ENCODE measurements around the gene RPS15.
A peak's percentile ranks its signal among the peaks of the same experiment; 100 is the strongest.

RPS15 gene

DNA sequence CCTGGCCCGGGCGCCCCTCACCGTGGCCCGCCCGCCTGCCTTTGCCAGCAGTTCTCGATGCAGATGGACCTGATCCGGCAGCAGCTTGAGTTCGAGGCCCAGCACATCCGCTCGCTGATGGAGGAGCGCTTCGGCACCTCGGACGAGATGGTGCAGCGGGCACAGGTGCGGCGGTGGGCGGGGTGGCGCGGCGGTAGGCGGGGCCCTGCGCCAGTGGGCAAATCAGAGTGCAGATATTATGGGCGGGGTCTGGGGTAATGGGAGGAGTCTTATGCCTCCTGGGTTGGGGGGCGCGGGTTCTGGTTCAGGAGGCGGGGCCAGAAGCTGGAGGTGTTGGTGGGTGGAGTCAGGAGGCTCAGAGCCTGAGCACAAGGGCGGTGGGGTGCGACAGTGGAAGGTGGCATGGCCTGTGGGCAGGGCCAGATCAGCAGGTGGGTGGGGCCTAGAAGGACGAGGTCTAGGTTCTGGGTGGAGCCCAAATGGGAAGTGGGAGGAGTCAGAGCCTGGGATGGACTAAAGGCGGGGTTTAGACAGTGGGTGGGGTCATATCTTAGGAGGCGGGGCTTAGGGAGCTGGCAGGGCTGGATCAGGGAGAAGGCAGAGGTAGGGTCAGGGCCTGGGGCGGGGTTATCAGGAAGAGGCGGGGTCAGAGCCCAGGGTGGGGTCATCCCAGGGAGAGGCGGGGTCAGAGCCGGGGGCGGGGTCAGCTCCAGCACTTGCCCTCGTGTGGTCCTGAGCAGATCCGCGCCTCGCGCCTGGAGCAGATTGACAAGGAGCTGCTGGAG, 17.3 kb downstream of the RPS15 start:
- Mint-ChIP-seq H3K4me3 (peak overlapping the region; percentile 54), H3K9me3 (no peaks in the 10 kb centered on the region), H3K36me3 (ENCODE audit: low read depth) (no peaks in the 10 kb centered on the region), H3K27ac (peak overlapping the region; percentile 49), H3K4me1 (ENCODE audit: low read depth) (peaks cover 8% of the 10 kb centered on the region), H3K27me3 (ENCODE audit: low read depth) (peaks cover 49% of the 10 kb centered on the region)
- DNase-seq (ENCODE audit: low spot score), result peak; percentile 47

DNA sequence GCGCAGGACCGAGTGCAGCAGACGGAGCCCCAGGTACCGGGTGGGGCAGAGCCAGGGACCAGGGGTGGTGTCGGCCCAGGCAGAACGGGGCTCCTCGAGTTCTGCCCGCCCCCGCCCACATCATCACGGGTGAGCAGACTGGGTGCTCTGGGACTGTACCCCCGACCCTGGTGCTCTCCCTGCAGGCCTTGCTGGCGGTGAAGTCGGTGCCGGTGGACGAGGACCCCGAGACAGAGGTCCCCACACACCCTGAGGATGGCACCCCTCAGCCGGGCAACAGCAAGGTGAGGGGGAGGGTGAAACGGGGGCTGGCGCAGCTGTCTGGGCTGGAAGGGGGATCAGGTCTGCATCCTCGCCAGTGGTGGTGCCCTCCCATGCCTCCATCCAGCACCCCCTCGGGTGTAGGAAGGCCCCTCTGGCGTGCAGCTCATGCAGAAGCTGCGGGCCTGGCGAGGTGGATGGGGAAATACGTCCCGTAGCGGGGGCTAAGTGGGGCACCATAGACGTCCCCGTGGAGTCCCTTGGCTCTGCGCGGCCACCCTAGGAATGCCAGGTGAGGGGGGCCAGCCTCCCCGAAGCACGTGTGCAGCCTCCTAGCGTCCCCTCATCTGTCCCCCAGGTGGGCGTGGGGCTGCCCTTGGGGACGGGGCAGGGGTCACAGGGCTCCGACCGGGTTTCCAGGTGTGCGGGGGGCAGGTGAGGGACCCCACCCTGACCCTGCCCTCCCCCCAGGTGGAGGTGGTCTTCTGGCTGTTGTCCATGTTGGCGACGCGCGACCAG, 18.1 kb downstream of the RPS15 start:
- Mint-ChIP-seq H3K27ac (no peak overlapping the region), H3K36me3 (ENCODE audit: low read depth) (no peaks in the 10 kb centered on the region), H3K4me1 (ENCODE audit: low read depth) (peaks cover 6% of the 10 kb centered on the region), H3K27me3 (ENCODE audit: low read depth) (peaks cover 42% of the 10 kb centered on the region), H3K4me3 (no peak overlapping the region), H3K9me3 (no peaks in the 10 kb centered on the region)
- DNase-seq (ENCODE audit: low spot score), result no peak

DNA sequence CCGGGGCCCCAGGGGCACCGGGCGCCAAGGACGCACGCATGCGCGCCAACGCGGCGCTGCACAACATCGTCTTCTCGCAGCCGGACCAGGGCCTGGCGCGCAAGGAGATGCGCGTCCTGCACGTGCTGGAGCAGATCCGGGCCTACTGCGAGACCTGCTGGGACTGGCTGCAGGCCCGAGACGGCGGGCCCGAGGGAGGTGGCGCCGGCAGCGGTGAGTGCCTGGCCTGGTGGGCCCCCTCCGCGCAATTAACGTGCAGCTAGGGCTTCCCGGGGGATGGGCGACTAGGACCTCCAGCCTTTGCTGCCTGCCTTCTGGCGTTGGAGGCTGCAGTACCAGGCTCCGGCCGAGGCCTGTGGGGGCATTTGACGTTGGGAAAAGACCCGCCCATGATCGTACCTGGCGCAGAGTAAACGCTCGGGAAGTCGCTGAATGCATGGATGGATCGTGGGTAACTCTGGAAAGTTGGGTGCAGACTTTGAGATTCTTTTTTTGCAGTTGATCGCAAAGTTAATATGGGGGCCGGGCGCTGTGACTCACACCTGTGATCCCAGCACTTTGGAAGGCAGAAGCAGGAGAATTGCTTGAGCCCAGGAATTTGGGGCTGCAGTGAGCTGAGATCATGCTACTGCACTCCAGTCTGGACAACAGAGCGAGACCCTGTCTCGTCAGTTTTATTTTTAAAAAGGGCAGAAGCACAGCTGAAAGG, 19.0 kb downstream of the RPS15 start:
- peaks cover 35% of the 10 kb centered on the region for H3K27me3 Mint-ChIP-seq (ENCODE audit: low read depth)
- no peaks in the 10 kb centered on the region for H3K36me3 Mint-ChIP-seq (ENCODE audit: low read depth)
- H3K4me3 Mint-ChIP-seq, result no peak overlapping the region
- DNase-seq (ENCODE audit: low spot score), result no peak
- H3K27ac Mint-ChIP-seq, result no peak overlapping the region
- H3K9me3 Mint-ChIP-seq, result no peaks in the 10 kb centered on the region
- H3K4me1 Mint-ChIP-seq (ENCODE audit: low read depth), result peaks cover 6% of the 10 kb centered on the region

GRCh38 chr19:1457892-1458291, 19.7 kb downstream of the RPS15 start:
- Mint-ChIP-seq H3K4me3 (no peak overlapping the region), H3K4me1 (ENCODE audit: low read depth) (peaks cover 6% of the 10 kb centered on the region), H3K27ac (no peak overlapping the region), H3K36me3 (ENCODE audit: low read depth) (no peaks in the 10 kb centered on the region), H3K27me3 (ENCODE audit: low read depth) (peaks cover 31% of the 10 kb centered on the region), H3K9me3 (no peaks in the 10 kb centered on the region)
- DNase-seq (ENCODE audit: low spot score), result no peak

DNA sequence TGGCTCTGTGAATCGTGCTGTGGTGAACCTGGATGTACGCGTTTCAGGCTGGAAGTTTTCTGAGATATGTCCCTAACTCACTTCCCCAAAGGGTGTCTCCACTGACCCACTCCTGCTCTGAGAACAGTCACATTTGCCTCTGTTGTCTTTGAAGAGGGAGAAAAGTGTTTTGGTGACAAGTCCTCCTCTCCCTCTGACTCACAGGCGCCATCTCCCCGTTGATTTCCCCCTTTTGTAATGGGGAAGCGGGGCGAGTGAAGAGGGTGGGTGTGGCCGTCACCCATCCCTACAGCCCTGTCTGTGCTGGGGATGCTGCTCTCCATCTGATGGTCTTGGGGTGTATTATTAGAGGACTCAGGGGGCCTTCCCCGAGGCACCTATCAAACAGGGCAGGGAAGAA, 21.3 kb downstream of the RPS15 start:
- Mint-ChIP-seq H3K36me3 (ENCODE audit: low read depth) (no peaks in the 10 kb centered on the region), H3K27me3 (ENCODE audit: low read depth) (peaks cover 24% of the 10 kb centered on the region)

DNA sequence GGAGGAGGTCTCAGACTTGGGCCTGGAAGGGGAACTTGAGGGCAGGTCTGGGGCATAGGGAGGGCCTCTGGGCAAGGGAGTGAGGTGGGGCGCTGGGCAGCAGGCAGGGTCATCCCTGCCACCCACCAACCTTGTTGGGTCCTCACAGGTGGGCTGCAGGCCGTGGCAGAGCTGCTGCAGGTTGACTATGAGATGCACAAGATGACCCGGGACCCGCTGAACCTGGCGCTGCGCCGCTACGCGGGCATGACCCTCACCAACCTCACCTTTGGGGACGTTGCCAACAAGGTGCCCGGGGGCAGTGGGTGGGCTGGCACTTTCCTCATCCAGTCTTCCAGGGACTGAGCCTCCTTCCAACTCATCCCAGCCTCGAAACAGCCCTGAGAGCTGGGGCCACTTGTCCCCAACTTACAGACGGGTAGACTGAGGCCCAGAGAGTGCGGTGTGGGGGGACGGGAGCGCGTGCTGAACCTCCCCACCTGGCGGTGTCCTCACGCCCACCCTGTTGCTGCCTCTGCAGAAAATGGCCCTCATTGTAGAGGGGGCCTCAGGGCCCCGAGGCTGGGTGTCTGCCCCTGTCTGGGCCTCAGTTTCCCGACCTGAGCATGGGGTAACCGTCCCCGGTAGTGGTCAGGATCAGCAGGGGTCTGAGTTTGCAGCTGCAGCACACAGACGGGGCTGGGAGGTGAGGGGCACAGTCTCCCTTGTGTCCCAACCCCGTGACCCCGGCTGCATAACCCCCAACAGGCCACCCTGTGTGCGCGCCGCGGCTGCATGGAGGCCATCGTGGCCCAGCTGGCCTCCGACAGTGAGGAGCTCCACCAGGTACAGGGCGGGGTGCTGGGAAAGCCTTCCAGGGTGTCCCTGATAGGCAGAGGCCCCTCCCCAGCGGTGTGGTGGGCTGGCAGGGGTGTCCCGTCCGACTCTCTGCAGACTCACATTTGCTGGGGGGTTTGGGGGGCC, 22.1 kb downstream of the RPS15 start:
- H3K36me3 Mint-ChIP-seq (ENCODE audit: low read depth), result no peaks in the 10 kb centered on the region
- H3K9me3 Mint-ChIP-seq, result no peaks in the 10 kb centered on the region
- H3K27me3 Mint-ChIP-seq (ENCODE audit: low read depth), result peaks cover 19% of the 10 kb centered on the region
- DNase-seq (ENCODE audit: low spot score), result no peak
- no peak overlapping the region for H3K4me3 Mint-ChIP-seq
- peaks cover 4% of the 10 kb centered on the region for H3K4me1 Mint-ChIP-seq (ENCODE audit: low read depth)
- H3K27ac Mint-ChIP-seq, result no peak overlapping the region

More for the DNA sequence above, 21.3 kb downstream of the RPS15 start:
- peaks cover 6% of the 10 kb centered on the region for H3K4me1 Mint-ChIP-seq (ENCODE audit: low read depth)
- DNase-seq (ENCODE audit: low spot score), result no peak
- H3K4me3 Mint-ChIP-seq, result no peak overlapping the region
- H3K27ac Mint-ChIP-seq, result no peak overlapping the region
- H3K9me3 Mint-ChIP-seq, result no peaks in the 10 kb centered on the region

- Mint-ChIP-seq H3K4me3 (no peak overlapping the region), H3K27me3 (ENCODE audit: low read depth) (peaks cover 13% of the 10 kb centered on the region)
- no peak for DNase-seq (ENCODE audit: low spot score)
These were observed 23.7 kb downstream of the RPS15 start for GRCh38 chr19:1461862-1462261.

DNA sequence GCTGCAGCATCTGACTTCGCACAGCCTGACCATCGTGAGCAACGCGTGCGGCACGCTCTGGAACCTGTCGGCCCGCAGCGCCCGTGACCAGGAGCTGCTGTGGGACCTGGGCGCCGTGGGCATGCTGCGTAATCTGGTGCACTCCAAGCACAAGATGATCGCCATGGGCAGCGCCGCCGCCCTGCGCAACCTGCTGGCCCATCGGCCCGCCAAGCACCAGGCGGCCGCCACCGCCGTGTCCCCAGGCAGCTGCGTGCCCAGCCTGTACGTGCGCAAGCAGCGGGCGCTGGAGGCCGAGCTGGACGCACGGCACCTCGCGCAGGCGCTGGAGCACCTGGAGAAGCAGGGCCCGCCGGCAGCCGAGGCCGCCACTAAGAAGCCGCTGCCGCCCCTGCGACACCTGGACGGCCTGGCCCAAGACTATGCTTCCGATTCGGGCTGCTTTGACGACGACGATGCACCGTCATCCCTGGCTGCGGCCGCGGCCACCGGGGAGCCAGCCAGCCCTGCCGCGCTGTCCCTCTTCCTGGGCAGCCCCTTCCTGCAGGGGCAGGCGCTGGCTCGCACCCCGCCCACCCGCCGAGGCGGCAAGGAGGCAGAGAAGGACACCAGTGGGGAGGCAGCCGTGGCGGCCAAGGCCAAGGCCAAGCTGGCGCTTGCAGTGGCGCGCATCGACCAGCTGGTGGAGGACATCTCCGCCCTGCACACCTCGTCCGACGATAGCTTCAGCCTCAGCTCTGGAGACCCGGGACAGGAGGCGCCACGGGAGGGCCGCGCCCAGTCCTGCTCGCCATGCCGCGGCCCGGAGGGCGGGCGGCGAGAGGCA, 27.2 kb downstream of the RPS15 start:
- H3K4me1 Mint-ChIP-seq (ENCODE audit: low read depth), result no peaks in the 10 kb centered on the region
- no peak overlapping the region for H3K27ac Mint-ChIP-seq
- DNase-seq (ENCODE audit: low spot score), result no peak
- H3K36me3 Mint-ChIP-seq (ENCODE audit: low read depth), result no peaks in the 10 kb centered on the region
- no peaks in the 10 kb centered on the region for H3K9me3 Mint-ChIP-seq
- H3K27me3 Mint-ChIP-seq (ENCODE audit: low read depth), result peaks cover 3% of the 10 kb centered on the region
- H3K4me3 Mint-ChIP-seq, result no peak overlapping the region

More at GRCh38 chr19:1461862-1462261, 23.7 kb downstream of the RPS15 start:
- Mint-ChIP-seq H3K4me1 (ENCODE audit: low read depth) (no peaks in the 10 kb centered on the region), H3K27ac (no peak overlapping the region), H3K36me3 (ENCODE audit: low read depth) (no peaks in the 10 kb centered on the region), H3K9me3 (no peaks in the 10 kb centered on the region)

GRCh38 chr19:1466018-1466460, 27.8 kb downstream of the RPS15 start:
- peaks cover 4% of the 10 kb centered on the region for H3K27me3 Mint-ChIP-seq (ENCODE audit: low read depth)
- no peak overlapping the region for H3K4me3 Mint-ChIP-seq
- no peaks in the 10 kb centered on the region for H3K9me3 Mint-ChIP-seq
- H3K27ac Mint-ChIP-seq, result no peak overlapping the region
- no peaks in the 10 kb centered on the region for H3K36me3 Mint-ChIP-seq (ENCODE audit: low read depth)
- no peaks in the 10 kb centered on the region for H3K4me1 Mint-ChIP-seq (ENCODE audit: low read depth)
- DNase-seq (ENCODE audit: low spot score), result no peak

DNA sequence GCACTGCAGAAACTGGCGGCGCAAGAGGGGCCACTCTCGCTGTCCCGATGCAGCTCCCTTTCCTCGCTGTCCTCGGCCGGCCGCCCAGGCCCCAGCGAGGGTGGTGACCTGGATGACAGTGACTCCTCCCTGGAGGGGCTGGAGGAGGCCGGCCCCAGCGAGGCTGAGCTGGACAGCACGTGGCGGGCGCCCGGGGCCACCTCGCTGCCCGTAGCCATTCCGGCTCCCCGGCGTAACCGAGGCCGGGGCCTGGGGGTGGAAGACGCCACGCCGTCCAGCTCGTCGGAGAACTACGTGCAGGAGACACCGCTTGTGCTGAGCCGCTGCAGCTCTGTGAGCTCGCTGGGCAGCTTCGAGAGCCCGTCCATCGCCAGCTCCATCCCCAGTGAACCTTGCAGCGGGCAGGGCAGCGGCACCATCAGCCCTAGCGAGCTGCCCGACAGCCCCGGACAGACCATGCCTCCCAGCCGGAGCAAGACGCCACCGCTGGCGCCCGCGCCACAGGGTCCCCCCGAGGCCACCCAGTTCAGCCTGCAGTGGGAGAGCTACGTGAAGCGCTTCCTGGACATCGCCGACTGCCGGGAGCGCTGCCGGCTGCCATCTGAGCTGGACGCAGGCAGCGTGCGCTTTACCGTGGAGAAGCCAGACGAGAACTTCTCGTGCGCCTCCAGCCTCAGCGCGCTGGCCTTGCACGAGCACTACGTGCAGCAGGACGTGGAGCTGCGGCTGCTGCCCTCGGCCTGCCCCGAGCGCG, 28.4 kb downstream of the RPS15 start:
- H3K36me3 Mint-ChIP-seq (ENCODE audit: low read depth), result no peaks in the 10 kb centered on the region
- peaks cover 6% of the 10 kb centered on the region for H3K27me3 Mint-ChIP-seq (ENCODE audit: low read depth)
- no peak for DNase-seq (ENCODE audit: low spot score)
- H3K9me3 Mint-ChIP-seq, result no peaks in the 10 kb centered on the region
- H3K27ac Mint-ChIP-seq, result no peak overlapping the region
- no peak overlapping the region for H3K4me3 Mint-ChIP-seq
- H3K4me1 Mint-ChIP-seq (ENCODE audit: low read depth), result no peaks in the 10 kb centered on the region

GRCh38 chr19:1467215-1467489, 29.0 kb downstream of the RPS15 start:
- peaks cover 9% of the 10 kb centered on the region for H3K27me3 Mint-ChIP-seq (ENCODE audit: low read depth)
- DNase-seq (ENCODE audit: low spot score), result no peak
- no peaks in the 10 kb centered on the region for H3K9me3 Mint-ChIP-seq
- no peaks in the 10 kb centered on the region for H3K36me3 Mint-ChIP-seq (ENCODE audit: low read depth)
- no peaks in the 10 kb centered on the region for H3K4me1 Mint-ChIP-seq (ENCODE audit: low read depth)
- no peak overlapping the region for H3K4me3 Mint-ChIP-seq
- H3K27ac Mint-ChIP-seq, result no peak overlapping the region

DNA sequence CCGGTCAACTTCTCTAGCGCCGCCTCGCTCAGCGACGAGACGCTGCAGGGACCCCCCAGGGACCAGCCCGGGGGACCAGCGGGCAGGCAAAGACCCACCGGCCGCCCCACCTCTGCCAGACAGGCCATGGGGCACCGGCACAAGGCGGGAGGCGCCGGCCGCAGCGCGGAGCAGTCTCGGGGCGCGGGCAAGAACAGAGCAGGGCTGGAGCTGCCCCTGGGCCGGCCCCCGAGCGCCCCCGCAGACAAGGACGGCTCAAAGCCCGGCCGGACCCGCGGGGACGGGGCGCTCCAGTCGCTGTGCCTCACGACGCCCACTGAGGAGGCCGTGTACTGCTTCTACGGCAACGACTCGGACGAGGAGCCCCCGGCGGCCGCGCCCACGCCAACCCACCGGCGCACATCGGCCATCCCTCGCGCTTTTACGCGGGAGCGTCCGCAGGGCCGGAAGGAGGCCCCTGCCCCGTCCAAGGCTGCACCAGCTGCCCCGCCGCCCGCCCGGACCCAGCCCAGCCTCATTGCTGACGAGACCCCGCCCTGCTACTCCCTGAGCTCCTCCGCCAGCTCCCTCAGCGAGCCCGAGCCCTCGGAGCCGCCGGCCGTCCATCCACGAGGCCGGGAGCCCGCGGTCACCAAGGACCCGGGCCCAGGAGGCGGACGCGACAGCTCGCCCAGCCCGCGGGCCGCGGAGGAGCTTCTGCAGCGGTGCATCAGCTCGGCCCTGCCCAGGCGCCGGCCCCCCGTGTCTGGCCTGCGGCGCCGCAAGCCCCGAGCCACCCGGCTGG, 29.5 kb downstream of the RPS15 start:
- peaks cover 12% of the 10 kb centered on the region for H3K27me3 Mint-ChIP-seq (ENCODE audit: low read depth)
- H3K4me1 Mint-ChIP-seq (ENCODE audit: low read depth), result no peaks in the 10 kb centered on the region
- DNase-seq (ENCODE audit: low spot score), result no peak
- no peak overlapping the region for H3K4me3 Mint-ChIP-seq
- no peak overlapping the region for H3K27ac Mint-ChIP-seq
- no peaks in the 10 kb centered on the region for H3K36me3 Mint-ChIP-seq (ENCODE audit: low read depth)
- no peaks in the 10 kb centered on the region for H3K9me3 Mint-ChIP-seq

Measured in T-helper 2 cell treated with Interferon-gamma antibody and Interleukin-4, amounts not matched to agents 5 μg/mL and 100 μg/mL, for 36 hours (primary cell).